ENCODE data around the gene PRTFDC1. TPM values are rescaled to one million over a fixed set of nuclear protein-coding genes. Genes with fewer than 3 reads are reported as not detected.

The PRTFDC1 gene
- polyA plus RNA-seq, 1 donor (not counting 4 experiments of a cell fraction or from before 2014, with no cell fraction given), result 2.2 TPM

DNA sequence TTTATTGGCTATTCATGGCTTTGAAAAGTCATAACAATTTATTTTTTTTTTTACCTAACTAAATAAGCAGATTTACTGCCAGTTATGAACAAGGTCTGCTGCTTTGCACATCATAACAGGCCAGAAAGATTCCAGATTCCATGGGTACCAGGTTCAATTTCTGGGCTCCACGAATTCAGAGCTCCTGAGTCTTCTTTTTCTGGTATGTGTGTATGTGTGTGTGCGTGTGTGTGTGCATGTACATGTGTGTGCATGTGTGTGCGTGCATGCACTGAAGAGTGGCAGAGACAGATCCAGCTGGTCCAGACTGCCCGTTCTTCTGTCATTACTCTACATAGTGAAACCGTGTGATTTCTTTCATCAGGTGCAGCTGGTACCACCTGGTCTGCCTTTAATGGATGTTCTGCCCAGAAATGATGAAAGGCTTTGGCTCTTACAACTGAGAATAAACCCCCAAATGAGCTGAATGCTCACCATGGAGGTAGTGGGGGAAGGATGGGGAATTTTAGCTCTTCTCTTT is 14.6 kb upstream of the PRTFDC1 start:
- H3K27ac ChIP-seq (ENCODE audit: control insufficient read depth, insufficient read depth, low read length), result no peak overlapping the region
- H3K4me3 ChIP-seq (ENCODE audit: control insufficient read depth in 2 of 3, extremely low read depth in 1 of 3, insufficient read depth in 2 of 3, low read depth in 1 of 3, low read length in 3 of 3), result no peak overlapping the region
- FAIRE-seq, result no peak
- H3K4me2 ChIP-seq (ENCODE audit: control insufficient read depth, extremely low read depth, insufficient read depth, low read depth, low read length), result no peak overlapping the region
- H3K9ac ChIP-seq (ENCODE audit: control insufficient read depth, extremely low read depth, insufficient read depth, low read length), result no peak overlapping the region
- H3K79me2 ChIP-seq (ENCODE audit: control insufficient read depth, insufficient read depth, low read length), result no peaks in the 10 kb centered on the region
- H3K9me1 ChIP-seq (ENCODE audit: control insufficient read depth, extremely low read depth, insufficient read depth, low read length), result no peaks in the 10 kb centered on the region
- DNase-seq (ENCODE audit: low read depth, low spot score), result no peak
- H2AFZ ChIP-seq (ENCODE audit: control insufficient read depth, low read length), result no peak overlapping the region
- dilution Hi-C loops (cut with MboI; ENCODE audit: extremely low pct_ligation_motif_present, low sequenced_read_pairs), result no loop called here
- H3K4me1 ChIP-seq (ENCODE audit: control insufficient read depth, extremely low read depth, insufficient read depth, low read length), result peaks cover 10% of the 10 kb centered on the region
- H3K36me3 ChIP-seq (ENCODE audit: control insufficient read depth in 2 of 2, extremely low read depth in 1 of 2, insufficient read depth in 2 of 2, low read length in 2 of 2), result no peaks in the 10 kb centered on the region
- no peaks in the 10 kb centered on the region for H4K20me1 ChIP-seq (ENCODE audit: control insufficient read depth, extremely low read depth, insufficient read depth, low read length)
- H3K27me3 ChIP-seq (ENCODE audit: control insufficient read depth, extremely low read depth, insufficient read depth, low read length), result no peaks in the 10 kb centered on the region
- no peaks in the 10 kb centered on the region for H3K9me3 ChIP-seq (ENCODE audit: control insufficient read depth, low read depth, low read length)
- TF ChIP-seq EZH2 (IDR thresholded peaks at IDR 0.05; ENCODE audit: low read length), result no peak
- TF ChIP-seq, protein P1, sequence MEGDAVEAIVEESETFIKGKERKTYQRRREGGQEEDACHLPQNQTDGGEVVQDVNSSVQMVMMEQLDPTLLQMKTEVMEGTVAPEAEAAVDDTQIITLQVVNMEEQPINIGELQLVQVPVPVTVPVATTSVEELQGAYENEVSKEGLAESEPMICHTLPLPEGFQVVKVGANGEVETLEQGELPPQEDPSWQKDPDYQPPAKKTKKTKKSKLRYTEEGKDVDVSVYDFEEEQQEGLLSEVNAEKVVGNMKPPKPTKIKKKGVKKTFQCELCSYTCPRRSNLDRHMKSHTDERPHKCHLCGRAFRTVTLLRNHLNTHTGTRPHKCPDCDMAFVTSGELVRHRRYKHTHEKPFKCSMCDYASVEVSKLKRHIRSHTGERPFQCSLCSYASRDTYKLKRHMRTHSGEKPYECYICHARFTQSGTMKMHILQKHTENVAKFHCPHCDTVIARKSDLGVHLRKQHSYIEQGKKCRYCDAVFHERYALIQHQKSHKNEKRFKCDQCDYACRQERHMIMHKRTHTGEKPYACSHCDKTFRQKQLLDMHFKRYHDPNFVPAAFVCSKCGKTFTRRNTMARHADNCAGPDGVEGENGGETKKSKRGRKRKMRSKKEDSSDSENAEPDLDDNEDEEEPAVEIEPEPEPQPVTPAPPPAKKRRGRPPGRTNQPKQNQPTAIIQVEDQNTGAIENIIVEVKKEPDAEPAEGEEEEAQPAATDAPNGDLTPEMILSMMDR (optimal IDR thresholded peaks at IDR 0.05 in 1 of 3, IDR thresholded peaks at IDR 0.05 in 1 of 3, conservative IDR thresholded peaks at IDR 0.05 in 1 of 3; ENCODE audit: extremely low read depth in 1 of 3, insufficient read depth in 2 of 3, low read length in 3 of 3), result no peak

GRCh38 chr10:24965051-24965450 is 12.6 kb upstream of the PRTFDC1 start:
- Histone ChIP-seq H3K4me3 (ENCODE audit: control insufficient read depth in 2 of 3, extremely low read depth in 1 of 3, insufficient read depth in 2 of 3, low read depth in 1 of 3, low read length in 3 of 3) (no peak overlapping the region), H2AFZ (ENCODE audit: control insufficient read depth, low read length) (no peak overlapping the region), H3K9ac (ENCODE audit: control insufficient read depth, extremely low read depth, insufficient read depth, low read length) (no peak overlapping the region), H3K9me1 (ENCODE audit: control insufficient read depth, extremely low read depth, insufficient read depth, low read length) (no peaks in the 10 kb centered on the region), H3K4me2 (ENCODE audit: control insufficient read depth, extremely low read depth, insufficient read depth, low read depth, low read length) (no peak overlapping the region), H3K27me3 (ENCODE audit: control insufficient read depth, extremely low read depth, insufficient read depth, low read length) (no peaks in the 10 kb centered on the region), H3K36me3 (ENCODE audit: control insufficient read depth in 2 of 2, extremely low read depth in 1 of 2, insufficient read depth in 2 of 2, low read length in 2 of 2) (no peaks in the 10 kb centered on the region), H4K20me1 (ENCODE audit: control insufficient read depth, extremely low read depth, insufficient read depth, low read length) (no peaks in the 10 kb centered on the region), H3K9me3 (ENCODE audit: control insufficient read depth, low read depth, low read length) (no peaks in the 10 kb centered on the region), H3K79me2 (ENCODE audit: control insufficient read depth, insufficient read depth, low read length) (no peaks in the 10 kb centered on the region), H3K4me1 (ENCODE audit: control insufficient read depth, extremely low read depth, insufficient read depth, low read length) (peaks cover 10% of the 10 kb centered on the region), H3K27ac (ENCODE audit: control insufficient read depth, insufficient read depth, low read length) (no peak overlapping the region)
- no peak for DNase-seq (ENCODE audit: low read depth, low spot score)
- TF ChIP-seq, protein P1 (optimal IDR thresholded peaks at IDR 0.05 in 1 of 3, IDR thresholded peaks at IDR 0.05 in 1 of 3, conservative IDR thresholded peaks at IDR 0.05 in 1 of 3; ENCODE audit: extremely low read depth in 1 of 3, insufficient read depth in 2 of 3, low read length in 3 of 3), result no peak
- TF ChIP-seq EZH2 (IDR thresholded peaks at IDR 0.05; ENCODE audit: low read length), result no peak
- no peak for FAIRE-seq
- dilution Hi-C loops (cut with MboI; ENCODE audit: extremely low pct_ligation_motif_present, low sequenced_read_pairs), result no loop called here
